Activated CD4-positive, alpha-beta T cell treated with anti-CD3 and anti-CD28 coated beads for 1 hour (primary cell): ENCODE measurements around the gene USP32.
A peak's percentile ranks its signal among the peaks of the same experiment; 100 is the strongest.
"Not testable (repeated sequence)": the region's sequence is repeated elsewhere in the genome, so short reads cannot be mapped to it uniquely, and the experiment has no call there.

Experiments used
- DNase-seq: peaks from one replicate; pipeline ENCODE4 v3.0.0-alpha.2; 2020

Gene USP32

GRCh38 chr17:60406887-60407286 is 15.0 kb upstream of the USP32 start:
- no peak for DNase-seq

- no peak for DNase-seq
Measured at GRCh38 chr17:60403962-60404361, 12.0 kb upstream of the USP32 start.

- no peak for DNase-seq
Measured at GRCh38 chr17:60403523-60403810, 11.5 kb upstream of the USP32 start.

- DNase-seq, result no peak
Measured at GRCh38 chr17:60401819-60402218, 9.9 kb upstream of the USP32 start.

- no peak for DNase-seq
Measured at GRCh38 chr17:60398227-60398959, 6.5 kb upstream of the USP32 start.

- no peak for DNase-seq
Measured at GRCh38 chr17:60396412-60396811, 4.5 kb upstream of the USP32 start.

GRCh38 chr17:60395508-60396065 is 3.7 kb upstream of the USP32 start:
- no peak for DNase-seq

GRCh38 chr17:60393840-60394723 is 2.1 kb upstream of the USP32 start:
- no peak for DNase-seq

GRCh38 chr17:60392845-60393702 is 1.1 kb upstream of the USP32 start:
- DNase-seq, result no peak

GRCh38 chr17:60391471-60392041 is 377 bp downstream of the USP32 start:
- DNase-seq, result no peak

GRCh38 chr17:60390925-60391470 is 935 bp downstream of the USP32 start:
- DNase-seq, result peak; percentile 8

- no peak for DNase-seq
Measured at GRCh38 chr17:60390186-60390585, 1.7 kb downstream of the USP32 start.

GRCh38 chr17:60388742-60389141 is 3.2 kb downstream of the USP32 start:
- no peak for DNase-seq

GRCh38 chr17:60387666-60388065 is 4.3 kb downstream of the USP32 start:
- DNase-seq, result no peak

- no peak for DNase-seq
Measured at GRCh38 chr17:60386147-60387058, 5.5 kb downstream of the USP32 start.

GRCh38 chr17:60384921-60385320 is 7.0 kb downstream of the USP32 start:
- not testable (repeated sequence) for DNase-seq

GRCh38 chr17:60383379-60383778 is 8.6 kb downstream of the USP32 start:
- no peak for DNase-seq

- no peak for DNase-seq
Measured at GRCh38 chr17:60381958-60382357, 10.0 kb downstream of the USP32 start.

- DNase-seq, result not testable (repeated sequence)
Measured at GRCh38 chr17:60379461-60379860, 12.5 kb downstream of the USP32 start.

- DNase-seq, result not testable (repeated sequence)
Measured at GRCh38 chr17:60378187-60378586, 13.7 kb downstream of the USP32 start.

- DNase-seq, result no peak
Measured at GRCh38 chr17:60372790-60373483, 19.0 kb downstream of the USP32 start.
